HG02970 (cell line): ENCODE measurements around the gene IGF2BP2.

Experiments
- ATAC-seq: cut with Tn5 transposase; IDR thresholded peaks from one replicate; pipeline ENCODE4 v1.9.1; 2021; ENCODE audit warnings: mild to moderate bottlenecking, moderate library complexity, moderate number of reproducible peaks; ENCODE audit not compliant: unreplicated experiment, low FRiP score

Gene IGF2BP2

GRCh38 chr3:185739264-185739701 lies 85.6 kb downstream of the IGF2BP2 start:
- ATAC-seq, result no peak

- ATAC-seq, result no peak
These were observed 86.8 kb downstream of the IGF2BP2 start for GRCh38 chr3:185737740-185738680.

GRCh38 chr3:185737020-185737419 lies 87.8 kb downstream of the IGF2BP2 start:
- no peak for ATAC-seq

GRCh38 chr3:185734725-185735096 lies 90.1 kb downstream of the IGF2BP2 start:
- ATAC-seq, result no peak

- no peak for ATAC-seq
These were observed 90.7 kb downstream of the IGF2BP2 start for GRCh38 chr3:185733980-185734724.

GRCh38 chr3:185732782-185733181 lies 92.1 kb downstream of the IGF2BP2 start:
- ATAC-seq, result no peak

- ATAC-seq, result no peak
These were observed 94.3 kb downstream of the IGF2BP2 start for GRCh38 chr3:185730550-185730949.

- ATAC-seq, result no peak
These were observed 95.3 kb downstream of the IGF2BP2 start for GRCh38 chr3:185729337-185730055.

GRCh38 chr3:185728630-185729336 lies 96.1 kb downstream of the IGF2BP2 start:
- ATAC-seq, result no peak

- ATAC-seq, result no peak
These were observed 97.0 kb downstream of the IGF2BP2 start for GRCh38 chr3:185727873-185728272.

GRCh38 chr3:185726254-185726967 lies 98.4 kb downstream of the IGF2BP2 start:
- ATAC-seq, result no peak

- ATAC-seq, result no peak
These were observed 100.1 kb downstream of the IGF2BP2 start for GRCh38 chr3:185724761-185725160.

GRCh38 chr3:185724251-185724650 lies 100.6 kb downstream of the IGF2BP2 start:
- no peak for ATAC-seq

- ATAC-seq, result no peak
These were observed 102.0 kb downstream of the IGF2BP2 start for GRCh38 chr3:185722881-185723280.

GRCh38 chr3:185721970-185722369 lies 102.9 kb downstream of the IGF2BP2 start:
- ATAC-seq, result no peak

- no peak for ATAC-seq
These were observed 104.5 kb downstream of the IGF2BP2 start for GRCh38 chr3:185720326-185720725.

- ATAC-seq, result no peak
These were observed 105.9 kb downstream of the IGF2BP2 start for GRCh38 chr3:185718736-185719593.

- no peak for ATAC-seq
These were observed 107.0 kb downstream of the IGF2BP2 start for GRCh38 chr3:185717627-185718402.
